SKM-1 treated with dmso at 0.1 percent for 144 hours (cell line): ENCODE data around the gene TUBA3E.
"Not testable (repeated sequence)": the region's sequence is repeated elsewhere in the genome, so short reads cannot be mapped to it uniquely, and the experiment has no call there.

Experiments
- DNase-seq: peaks from one replicate; lab custom pipeline; 2025; ENCODE audit not compliant: unreplicated experiment; lab: John Stamatoyannopoulos, UW

The TUBA3E gene

DNA sequence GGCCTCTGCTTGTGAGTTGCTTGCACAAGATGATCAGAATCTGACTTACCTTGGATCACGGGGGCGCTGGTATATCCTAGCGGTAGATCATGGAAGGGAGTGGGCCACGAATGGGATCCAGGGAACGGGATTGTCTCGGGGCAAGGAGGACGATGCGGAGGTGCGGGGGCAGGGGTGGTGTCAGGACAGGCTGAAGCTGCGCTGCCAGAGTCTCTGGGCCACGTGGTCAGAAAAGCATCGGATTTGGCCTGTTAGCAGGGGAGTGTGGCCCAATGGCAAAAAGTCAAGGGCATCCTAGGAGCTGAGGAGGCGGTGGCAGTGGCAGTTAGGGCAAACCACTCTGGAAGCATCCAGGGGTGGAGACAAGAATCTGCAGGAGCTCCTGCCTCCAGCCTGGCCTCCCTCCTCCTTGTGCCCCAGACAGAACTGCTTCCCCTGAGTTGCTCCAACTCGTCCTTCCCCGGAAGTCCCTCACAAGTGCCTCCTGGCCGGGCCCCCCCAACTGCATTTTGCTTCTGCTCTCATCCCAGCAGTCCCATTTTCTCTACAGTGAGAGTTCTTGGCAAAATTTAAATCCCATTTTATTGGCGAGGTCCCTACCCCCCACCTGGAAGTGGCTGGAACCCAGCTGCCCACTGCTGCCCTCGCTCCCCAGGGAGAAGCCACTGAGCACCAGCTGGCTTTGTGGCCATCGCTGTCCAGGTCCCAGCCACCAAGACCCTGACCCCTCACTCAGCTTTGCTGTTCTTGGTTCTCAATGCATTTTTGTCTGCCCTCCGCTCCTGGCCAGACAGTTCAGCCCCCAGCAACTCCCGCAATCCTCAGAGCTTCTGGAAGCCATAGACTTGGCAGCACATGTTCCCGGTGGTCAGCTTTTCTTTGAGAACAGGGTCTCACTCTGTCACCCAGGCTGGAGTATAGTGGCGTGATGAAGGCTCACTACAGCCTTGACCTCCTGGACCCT lies 47.8 kb downstream of the TUBA3E start:
- DNase-seq, result no peak

DNA sequence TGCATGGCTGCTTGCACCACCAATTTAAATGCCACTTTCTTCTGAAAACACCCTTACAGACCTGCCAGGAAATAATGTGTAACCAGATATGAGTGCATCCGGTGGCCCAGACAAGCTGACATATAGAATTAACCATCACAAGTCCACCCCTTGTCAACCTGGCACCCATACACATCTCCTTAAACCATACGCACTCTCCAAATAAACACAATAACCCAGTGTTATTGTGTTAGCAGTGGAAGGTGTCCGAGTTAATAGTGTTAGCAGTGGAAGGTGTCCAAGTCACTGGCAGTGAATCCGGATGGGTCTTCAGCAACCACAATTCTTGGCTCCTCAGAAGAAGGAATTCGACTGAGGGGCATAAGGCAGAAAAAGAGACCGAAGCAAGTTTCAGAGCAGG lies 49.7 kb downstream of the TUBA3E start:
- not testable (repeated sequence) for DNase-seq

DNA sequence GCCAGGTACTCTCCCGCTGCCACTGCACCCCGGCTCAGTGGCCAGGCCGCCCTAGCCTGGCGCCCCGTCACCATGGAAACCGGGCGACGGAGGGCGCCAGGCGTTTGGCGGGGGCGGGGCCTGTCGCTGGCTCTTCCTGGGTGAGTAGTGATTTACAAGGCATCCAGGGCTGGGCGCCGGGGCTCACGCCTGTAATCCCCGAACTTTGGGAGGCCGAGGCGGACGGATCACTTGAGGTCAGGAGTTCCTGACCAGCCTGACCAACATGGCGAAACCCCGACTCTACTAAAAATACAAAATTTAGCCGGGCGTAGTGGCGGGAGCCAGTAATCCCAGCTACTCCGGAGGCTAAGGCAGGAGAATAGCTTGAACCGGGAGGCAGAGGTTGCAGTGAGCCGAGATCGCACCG lies 53.2 kb downstream of the TUBA3E start, which contains the start of gene CCDC74B:
TSS of gene CCDC74B (minus strand) at position 107 of the 409 bp plus-strand sequence. CDS start 116 bp downstream, outside the sequence.
- not testable (repeated sequence) for DNase-seq

DNA sequence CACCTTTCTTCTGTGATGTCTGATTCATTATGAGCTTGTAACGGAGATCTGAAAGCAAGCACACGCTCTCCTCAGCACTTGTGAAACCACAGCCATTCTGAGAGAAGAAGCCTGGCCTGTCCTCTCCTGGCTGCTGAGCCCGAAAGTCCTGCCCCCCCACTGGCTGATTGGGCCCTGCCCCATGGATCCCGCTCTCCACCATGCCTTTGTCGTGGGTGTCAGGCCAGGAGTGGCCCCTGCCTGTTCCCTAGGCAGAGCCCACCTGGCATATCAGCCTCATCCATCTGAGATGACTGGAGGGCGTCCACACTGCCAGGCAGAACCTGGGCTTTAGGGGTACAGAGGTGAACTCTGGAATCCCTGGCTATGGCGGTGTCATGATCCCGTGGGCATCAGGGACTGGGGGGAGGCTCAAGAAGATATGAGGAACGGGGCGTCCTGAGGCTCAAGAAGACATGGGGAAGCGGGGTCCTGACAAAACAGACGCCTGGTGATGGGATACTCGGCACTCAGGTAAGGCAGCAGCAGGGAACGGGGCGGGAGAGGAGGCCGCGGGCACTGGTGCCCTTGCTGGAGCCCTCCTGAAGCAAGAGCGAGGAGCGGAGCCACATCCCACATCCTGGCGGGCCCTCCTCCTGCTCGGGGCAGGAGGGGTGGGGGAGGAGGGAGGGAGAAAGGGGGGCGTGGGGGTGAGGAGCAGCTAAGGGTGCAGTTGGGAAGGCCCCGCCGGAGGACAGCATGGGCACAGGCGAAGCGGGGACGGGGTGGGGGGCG lies 54.8 kb downstream of the TUBA3E start:
- DNase-seq, result not testable (repeated sequence)

DNA sequence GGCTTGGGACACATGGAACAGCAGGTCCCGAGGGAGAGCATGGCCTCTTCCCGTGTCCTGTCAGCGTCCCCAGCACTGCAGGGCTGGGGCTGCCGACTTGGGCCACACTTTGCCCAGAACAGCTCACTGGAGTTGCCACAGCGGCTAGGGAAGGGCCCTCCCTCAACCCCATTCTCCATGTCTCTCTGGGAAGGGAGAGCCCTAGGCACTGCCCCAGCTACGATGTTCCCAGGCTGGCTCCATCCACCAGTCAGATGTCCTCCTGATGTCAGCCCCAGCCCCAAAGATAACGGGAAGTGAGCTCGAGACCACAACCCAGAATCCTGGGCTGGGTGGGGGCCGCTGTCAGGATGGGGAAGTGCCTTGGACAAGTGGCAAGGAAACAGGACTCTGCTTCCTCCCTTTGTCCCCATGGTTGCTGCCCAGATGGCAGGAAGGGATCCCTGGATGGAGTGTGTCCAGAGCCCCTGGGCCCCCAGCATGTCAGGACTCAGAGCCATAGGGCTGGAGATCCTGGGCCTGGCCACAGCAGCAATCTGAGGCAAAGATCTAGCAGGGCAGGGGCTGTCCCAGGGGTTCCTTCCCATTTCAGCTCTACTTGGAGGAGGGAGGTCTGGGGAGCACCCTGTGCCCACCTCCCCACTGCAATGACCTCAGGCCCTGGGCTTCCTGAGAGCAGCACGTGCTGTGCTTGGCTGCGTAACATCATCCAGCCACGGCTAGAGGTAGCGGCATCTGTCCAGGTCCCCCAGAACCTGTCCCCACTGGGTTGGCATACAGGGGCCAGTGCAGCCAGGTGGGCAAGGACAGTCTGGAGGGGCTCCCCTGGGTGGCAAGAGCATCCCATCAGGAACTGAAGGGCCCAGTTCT lies 55.6 kb downstream of the TUBA3E start:
- DNase-seq, result not testable (repeated sequence)
